CD4-positive, alpha-beta T cell treated with Interleukin-17A for 1 hour (primary cell): ENCODE results near the gene ATP11B.

Source experiments
- DNase-seq: peaks from one replicate; pipeline ENCODE4 v3.0.0-alpha.2; 2020

Gene ATP11B

DNA sequence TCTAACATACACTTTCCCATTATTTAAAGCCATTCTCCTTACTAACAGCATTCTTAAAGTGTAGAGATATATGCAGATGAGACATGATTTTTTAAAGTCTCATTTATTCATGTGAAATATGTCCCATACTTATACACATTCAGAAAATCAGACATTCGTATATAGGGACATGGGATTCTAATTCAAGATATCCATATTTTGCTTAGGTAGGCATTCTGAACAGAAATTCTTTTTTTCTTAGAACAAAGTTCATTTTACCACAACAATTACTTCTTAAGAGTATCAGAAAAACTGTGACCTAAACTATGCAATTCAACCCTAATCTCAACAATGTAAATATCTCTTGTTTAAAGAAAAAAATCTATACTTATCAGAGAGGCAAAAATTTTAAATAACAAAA, 170.9 kb downstream of the ATP11B start:
- DNase-seq = no peak

DNA sequence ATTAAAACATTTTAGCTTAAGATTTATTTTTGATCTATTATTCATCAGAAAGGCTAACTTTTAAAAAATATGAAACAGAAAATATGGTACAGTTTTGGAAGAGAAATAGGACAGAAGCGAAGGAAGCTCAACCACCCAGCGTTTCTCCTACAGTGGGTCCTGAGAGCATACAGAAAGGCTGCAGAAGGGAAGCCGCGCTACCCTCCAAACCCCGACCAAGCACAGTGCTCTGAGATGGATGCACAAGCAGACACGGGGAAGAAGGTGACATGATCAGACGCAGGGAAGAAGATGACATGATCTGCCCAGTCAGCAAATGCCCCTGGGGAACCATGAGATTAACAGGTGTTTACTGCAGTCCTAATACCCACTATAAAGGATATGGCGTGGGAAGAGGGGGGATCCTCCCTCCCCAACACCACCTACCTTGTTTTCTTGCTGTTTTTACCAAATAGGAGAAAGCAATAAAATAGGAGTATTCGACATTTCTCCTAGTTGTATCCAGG, 172.6 kb downstream of the ATP11B start:
- no peak for DNase-seq

DNA sequence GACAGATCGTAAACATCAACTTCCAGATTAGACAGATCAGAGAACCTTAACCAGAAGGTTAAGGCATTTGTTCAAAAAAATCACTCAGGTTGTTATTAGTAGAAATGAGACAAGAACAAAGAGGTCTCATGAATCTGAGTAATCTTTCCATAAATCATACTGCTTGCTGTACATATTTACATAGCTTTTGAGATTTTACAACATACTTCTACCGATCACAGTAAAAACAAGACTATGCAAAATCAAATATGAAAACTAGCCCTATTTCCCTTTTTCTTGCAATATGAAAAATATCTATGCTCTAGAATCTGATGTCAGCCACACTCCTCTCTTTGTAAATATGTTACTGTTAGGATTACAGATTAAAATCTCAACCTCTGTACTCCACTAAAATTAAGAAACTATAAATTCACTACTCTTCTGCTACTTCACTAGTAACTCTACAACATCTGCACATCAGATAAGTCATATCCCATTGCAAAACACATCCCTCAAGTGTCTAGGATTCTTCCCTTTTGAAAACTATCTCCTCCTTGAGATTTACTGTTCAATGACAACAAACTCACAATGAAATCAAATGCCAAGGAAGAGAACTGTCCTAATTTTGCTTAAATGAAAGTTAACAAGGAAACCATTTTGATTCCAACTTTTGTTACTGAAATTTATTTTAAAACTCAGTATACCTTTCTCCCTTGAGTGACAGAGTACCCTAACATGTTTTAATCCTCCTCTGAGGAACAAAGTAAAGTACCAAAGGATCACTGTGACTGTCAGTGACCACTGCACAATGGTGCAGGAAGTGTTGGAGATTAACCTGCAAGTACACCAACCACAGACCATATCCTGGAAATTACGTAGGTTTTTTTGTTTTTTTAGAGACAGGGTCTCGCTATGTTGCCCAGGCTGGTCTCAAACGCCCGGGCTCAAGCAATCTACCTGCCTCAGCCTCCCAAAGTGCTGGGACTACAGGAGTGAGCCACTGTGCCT, 174.2 kb downstream of the ATP11B start:
- peak; percentile 42 for DNase-seq

DNA sequence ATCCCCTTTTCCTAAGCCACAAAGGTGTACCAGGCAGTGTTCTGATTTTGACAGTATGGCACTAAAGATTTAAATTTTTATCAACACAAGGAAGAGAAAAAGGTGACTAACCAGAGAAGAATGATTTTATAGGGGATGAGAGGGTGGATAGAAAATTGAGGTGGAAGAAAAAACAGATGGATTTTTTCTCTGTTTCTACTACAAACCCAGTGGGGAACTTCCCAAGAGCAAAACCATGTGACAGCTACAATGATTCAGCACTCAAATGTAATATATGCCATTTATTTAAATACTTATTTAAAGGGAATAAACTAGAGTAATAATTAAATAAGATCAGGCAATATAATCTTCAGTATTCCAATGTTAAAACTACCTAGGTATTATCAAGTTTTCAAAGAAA, 176.0 kb downstream of the ATP11B start:
- no peak for DNase-seq

DNA sequence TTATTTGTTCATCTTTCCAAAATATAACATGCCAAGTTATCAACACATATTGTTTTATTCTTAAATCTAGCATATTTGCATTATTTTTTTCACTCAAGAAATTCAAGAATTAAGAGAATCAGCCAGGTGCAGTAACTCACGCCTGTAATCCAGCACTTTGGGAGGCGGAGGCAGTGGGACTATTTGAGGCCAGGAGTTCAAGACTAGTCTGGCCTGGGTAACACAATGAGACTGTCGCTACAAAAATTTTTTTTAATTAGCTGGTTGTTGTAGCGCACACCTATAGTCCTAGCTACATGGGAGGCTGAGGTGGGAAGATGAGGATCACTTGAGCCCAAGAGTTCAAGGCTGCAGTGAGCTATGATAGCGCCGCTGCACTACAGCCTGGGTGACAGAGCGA, 176.5 kb downstream of the ATP11B start:
- no peak for DNase-seq

DNA sequence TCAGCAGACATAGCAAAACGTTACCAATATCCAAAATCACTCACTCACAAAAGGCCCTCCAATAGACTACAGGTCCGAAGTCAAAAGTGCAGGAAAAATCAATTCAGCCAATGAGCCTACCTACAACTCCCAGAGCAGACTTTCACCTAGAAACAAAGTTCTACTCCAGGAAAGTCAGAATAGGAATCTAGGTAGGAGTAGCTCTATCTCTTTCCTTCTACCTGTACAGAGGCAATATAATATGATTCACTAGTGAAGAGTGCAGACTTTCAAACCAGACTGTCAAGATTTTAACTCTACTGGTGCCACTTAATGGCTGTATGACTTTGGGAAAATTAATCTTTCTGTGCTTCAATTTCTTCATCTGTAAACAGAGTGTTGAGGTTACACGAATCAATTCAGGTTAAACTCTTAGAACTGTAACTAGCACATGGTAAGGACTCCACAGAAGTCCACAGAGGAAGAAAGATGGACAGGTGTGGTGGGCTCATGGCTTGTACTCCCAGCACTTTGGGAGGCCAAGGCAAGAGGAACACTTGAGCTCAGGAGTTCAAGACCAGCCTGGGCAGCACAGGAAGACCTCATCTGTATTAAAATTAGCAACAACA, 177.6 kb downstream of the ATP11B start:
- no peak for DNase-seq
